Stomach (tissue), 9 donors: ENCODE results near the gene TMOD3. TPM values are rescaled to one million over a fixed set of nuclear protein-coding genes. Genes with fewer than 3 reads are reported as not detected.

ENCODE experiments used
- DNase-seq, 2 donors: peaks; one replicate each; pipeline versions ENCODE4 v3.0.0 to v3.0.0-alpha.2; 2013 to 2019
- H3K27ac ChIP-seq, 5 donors: fragments of 200-600 bp in 4 of 5; sonication (generic) in 4 of 5; one replicate each; pipeline ENCODE4 v1.5.1; 2013 to 2019; ENCODE audit warnings: mild to moderate bottlenecking in 1 of 5, moderate library complexity in 1 of 5
- H3K27me3 ChIP-seq, 3 donors: fragments of 200-600 bp; sonication (generic); one replicate each; pipeline ENCODE4 v1.5.1; 2017 to 2019; ENCODE audit warnings: mixed run types in 1 of 3
- H3K36me3 ChIP-seq, 4 donors: fragments of 200-600 bp; sonication (generic); 1 replicate in 3 of 4; 2 replicates in 1 of 4; pipeline ENCODE4 v1.5.1; 2016 to 2019
- H3K4me1 ChIP-seq, 4 donors: fragments of 200-600 bp; sonication (generic); one replicate each; pipeline ENCODE4 v1.5.1; 2016 to 2019
- H3K4me3 ChIP-seq, 4 donors: fragments of 200-600 bp; sonication (generic) in 3 of 4; one replicate each; pipeline ENCODE4 v1.5.1; 2016 to 2019; ENCODE audit warnings: mild to moderate bottlenecking in 1 of 4
- H3K9me3 ChIP-seq, 4 donors: fragments of 200-600 bp; sonication (generic); one replicate each; pipeline ENCODE4 v1.5.1; 2016 to 2019
- CTCF ChIP-seq, 7 experiments: fragments of 450-650 bp in 4 of 7; fragments of 200-600 bp in 3 of 7; sonication (generic) in 3 of 7; IDR thresholded peaks; one replicate each; pipeline ENCODE4 v1.5.1; 2016 to 2019; ENCODE audit warnings: antibody characterized with exemption in 7 of 7, control low read depth in 2 of 7, mild to moderate bottlenecking in 1 of 7
- EP300 ChIP-seq: sonication (generic); formaldehyde crosslinking; IDR thresholded peaks from one replicate; pipeline ENCODE4 v1.6.1; 2017; ENCODE audit warnings: antibody characterized with exemption
- POLR2A ChIP-seq, 4 donors: fragments of 450-650 bp; IDR thresholded peaks; one replicate each; pipeline ENCODE4 v1.6.1; 2016; ENCODE audit warnings: antibody characterized with exemption in 4 of 4, control low read depth in 2 of 4, mild to moderate bottlenecking in 1 of 4, moderate library complexity in 1 of 4
- POLR2AphosphoS5 ChIP-seq, 3 donors: sonication (generic); formaldehyde crosslinking; IDR thresholded peaks; one replicate each; pipeline ENCODE4 v1.6.1; 2016; ENCODE audit warnings: antibody characterized with exemption in 3 of 3
- WGBS, 5 donors: extraction: QIAGEN DNeasy Blood & Tissue Kit in 3 of 5; methylation state at CpG; one replicate each; pipeline versions ENCODE4 v1.1.5 to v1.1.7; 2013 to 2018; 5-methylcytosine and 5-hydroxymethylcytosine counted together
- intact Hi-C: fragments of 100-400 bp; cut with DNase I; formaldehyde crosslinking; loops from one replicate; pipeline ENCODE4 v1.15.1; 2023; ENCODE audit warnings: low total_unique reads
- polyA plus RNA-seq, 3 donors: library from polyadenylated mRNA; stranded (reverse); fragments of 200-250 nt; gene quantifications; one replicate each; pipeline ENCODE4 v1.2.3, GENCODE V29; 2013
- total RNA-seq, 5 donors: library from RNA; depleted of rRNA; stranded (reverse); fragments of >200 nt; gene quantifications; one replicate each; pipeline versions ENCODE4 v1.1.0 to v1.2.3, GENCODE V29; 2014 to 2016
- donor health status: healthy with polysubstance abuse.
- donor health status: Bipolar disorder and iron deficiency.
- donor health status: healthy.

TMOD3 gene
- total and polyA plus RNA-seq, 8 donors = 10.1 to 64.3 (median 15.2) TPM

GRCh38 chr15:51837792-51838251, 8.4 kb downstream of the TMOD3 start:
- Histone ChIP-seq H3K27ac (peak overlapping the region in 2 of 5 donors; percentile 20 to 28), H3K4me1 (peaks cover 46 to 93% (median 65%) of the 10 kb centered on the region in 4 donors), H3K36me3 (no peaks in the 10 kb centered on the region), H3K9me3 (no peaks in the 10 kb centered on the region), H3K4me3 (no peak overlapping the region), H3K27me3 (no peaks in the 10 kb centered on the region)
- 33 to 54% (median 46%) methylated on average over 4 of the region's 4 CpGs for WGBS, 5 donors
- no peak for TF ChIP-seq CTCF (IDR thresholded peaks at IDR 0.05)
- TF ChIP-seq POLR2AphosphoS5 (IDR thresholded peaks at IDR 0.05) = no peak
- no peak for TF ChIP-seq EP300
- no peak for TF ChIP-seq POLR2A (IDR thresholded peaks at IDR 0.05)
- DNase-seq = peak in 1 of 2 donors; percentile 49
- intact Hi-C loops = no loop called here

- Histone ChIP-seq H3K27me3 (no peaks in the 10 kb centered on the region), H3K4me3 (no peak overlapping the region), H3K36me3 (no peaks in the 10 kb centered on the region), H3K4me1 (peaks cover 49 to 94% (median 65%) of the 10 kb centered on the region in 4 donors), H3K27ac (peak overlapping the region in 1 of 5 donors; percentile 14), H3K9me3 (no peaks in the 10 kb centered on the region)
- 66 to 79% (median 73%) methylated on average over 2 of the region's 2 CpGs for WGBS, 5 donors
- TF ChIP-seq EP300 (no peak), POLR2AphosphoS5 (IDR thresholded peaks at IDR 0.05) (no peak), POLR2A (IDR thresholded peaks at IDR 0.05) (no peak), CTCF (IDR thresholded peaks at IDR 0.05) (no peak)
- intact Hi-C loops = no loop called here
- no peak for DNase-seq
Measured at GRCh38 chr15:51838270-51838669, 8.8 kb downstream of the TMOD3 start.

- TF ChIP-seq CTCF (IDR thresholded peaks at IDR 0.05) = no peak
- no peak for TF ChIP-seq POLR2AphosphoS5 (IDR thresholded peaks at IDR 0.05)
- no peak for TF ChIP-seq POLR2A (IDR thresholded peaks at IDR 0.05)
- no peak for TF ChIP-seq EP300
- WGBS, 5 donors = 76 to 86% (median 84%) methylated on average over 4 of the region's 4 CpGs
- Histone ChIP-seq H3K9me3 (no peaks in the 10 kb centered on the region), H3K4me3 (no peak overlapping the region), H3K27me3 (no peaks in the 10 kb centered on the region), H3K4me1 (peaks cover 65 to 94% (median 76%) of the 10 kb centered on the region in 4 donors), H3K36me3 (no peaks in the 10 kb centered on the region), H3K27ac (no peak overlapping the region)
- intact Hi-C loops = no loop called here
- no peak for DNase-seq
Measured at GRCh38 chr15:51840692-51841091, 11.2 kb downstream of the TMOD3 start.

GRCh38 chr15:51841406-51842040, 12.1 kb downstream of the TMOD3 start:
- peak overlapping the region in 3 of 5 donors; percentile 5 to 44 (median 19) for H3K27ac ChIP-seq
- no peak for DNase-seq
- intact Hi-C loops = no loop called here
- no peaks in the 10 kb centered on the region for H3K36me3 ChIP-seq
- H3K9me3 ChIP-seq = no peaks in the 10 kb centered on the region
- WGBS, 5 donors = 61 to 91% (median 82%) methylated on average over 5 of the region's 5 CpGs
- no peaks in the 10 kb centered on the region for H3K27me3 ChIP-seq
- H3K4me1 ChIP-seq = peaks cover 72 to 96% (median 79%) of the 10 kb centered on the region in 4 donors
- H3K4me3 ChIP-seq = no peak overlapping the region
- TF ChIP-seq POLR2AphosphoS5 (IDR thresholded peaks at IDR 0.05) = no peak

- H3K4me1 ChIP-seq = peaks cover 76 to 96% (median 84%) of the 10 kb centered on the region in 4 donors
- WGBS, 5 donors = 83 to 98% (median 95%) methylated on average over 3 of the region's 3 CpGs
- intact Hi-C loops = no loop called here
- H3K9me3 ChIP-seq = no peaks in the 10 kb centered on the region
- H3K36me3 ChIP-seq = no peaks in the 10 kb centered on the region
- H3K4me3 ChIP-seq = no peak overlapping the region
- TF ChIP-seq POLR2AphosphoS5 (IDR thresholded peaks at IDR 0.05) (no peak), POLR2A (IDR thresholded peaks at IDR 0.05) (no peak), CTCF (IDR thresholded peaks at IDR 0.05) (no peak), EP300 (no peak)
- DNase-seq = no peak
- H3K27ac ChIP-seq = peak overlapping the region in 1 of 5 donors; percentile 44
- H3K27me3 ChIP-seq = no peaks in the 10 kb centered on the region
Measured at GRCh38 chr15:51842265-51842664, 12.8 kb downstream of the TMOD3 start.
